OCI-LY3 (cell line): ENCODE data around the gene GNGT1.
A peak's percentile ranks its signal among the peaks of the same experiment; 100 is the strongest.

Experiments
- H2AFZ ChIP-seq: fragments of 200-600, 300-600 bp; shearing (Covaris generic); 2 replicates; pipeline ENCODE4 v1.6.0; 2014; ENCODE audit warnings: antibody characterized with exemption, low read depth, low read length
- H3K27ac ChIP-seq: fragments of 200-600, 300-600 bp; sonication (generic); 2 replicates; pipeline ENCODE4 v1.5.1; 2014; ENCODE audit warnings: mild to moderate bottlenecking, low read length, moderate library complexity, mixed read lengths
- H3K27me3 ChIP-seq: fragments of 200-600, 300-600 bp; sonication (generic); 2 replicates; pipeline ENCODE4 v1.6.1; 2014; ENCODE audit warnings: low read depth, low read length, mixed read lengths
- H3K36me3 ChIP-seq: fragments of 200-600, 300-600 bp; sonication (generic); replicated peaks from 2 replicates; pipeline ENCODE3; 2014; ENCODE audit warnings: low read depth, low read length, mixed read lengths
- H3K4me1 ChIP-seq: fragments of 300-600, 200-600 bp; sonication (generic); 2 replicates; pipeline ENCODE4 v1.6.1; 2014; ENCODE audit warnings: low read length, mixed read lengths
- H3K4me2 ChIP-seq: fragments of 200-600, 300-600 bp; sonication (generic); 2 replicates; pipeline ENCODE4 v1.6.1; 2014; ENCODE audit warnings: low read length, mixed read lengths
- H3K4me3 ChIP-seq: fragments of 300-600, 200-600 bp; sonication (generic); 2 replicates; pipeline ENCODE4 v1.5.1; 2014; ENCODE audit warnings: antibody characterized with exemption, mild to moderate bottlenecking, low read length, moderate library complexity
- H3K79me2 ChIP-seq: fragments of 300-600, 200-600 bp; shearing (Covaris generic); 2 replicates; pipeline ENCODE4 v1.6.1; 2014; ENCODE audit warnings: mild to moderate bottlenecking, low read length, mixed read lengths
- H3K9ac ChIP-seq: fragments of 300-600, 200-600 bp; shearing (Covaris generic); 2 replicates; pipeline ENCODE4 v1.6.0; 2014; ENCODE audit warnings: mild to moderate bottlenecking, low read length, moderate library complexity
- H3K9me3 ChIP-seq: fragments of 200-600, 300-600 bp; shearing (Covaris generic); 2 replicates; pipeline ENCODE4 v1.6.1; 2014; ENCODE audit warnings: low read length, mixed read lengths; ENCODE audit not compliant: insufficient read depth
- H4K20me1 ChIP-seq: fragments of 200-600, 300-600 bp; sonication (generic); 2 replicates; pipeline ENCODE4 v1.6.1; 2016; ENCODE audit warnings: low read length, mixed read lengths; ENCODE audit not compliant: insufficient read depth
- CTCF ChIP-seq: fragments of 200-600, 300-600 bp; sonication (generic); IDR thresholded peaks from 2 replicates; pipeline ENCODE4 v1.5.1; 2014; ENCODE audit warnings: antibody characterized with exemption, low read length, low read depth
- EZH2phosphoT487 ChIP-seq: fragments of 200-600 bp; shearing (Covaris generic); IDR thresholded peaks from 2 replicates; pipeline ENCODE4 v1.6.1; 2018; ENCODE audit warnings: antibody characterized with exemption, mixed run types, low read depth

GNGT1 gene

DNA sequence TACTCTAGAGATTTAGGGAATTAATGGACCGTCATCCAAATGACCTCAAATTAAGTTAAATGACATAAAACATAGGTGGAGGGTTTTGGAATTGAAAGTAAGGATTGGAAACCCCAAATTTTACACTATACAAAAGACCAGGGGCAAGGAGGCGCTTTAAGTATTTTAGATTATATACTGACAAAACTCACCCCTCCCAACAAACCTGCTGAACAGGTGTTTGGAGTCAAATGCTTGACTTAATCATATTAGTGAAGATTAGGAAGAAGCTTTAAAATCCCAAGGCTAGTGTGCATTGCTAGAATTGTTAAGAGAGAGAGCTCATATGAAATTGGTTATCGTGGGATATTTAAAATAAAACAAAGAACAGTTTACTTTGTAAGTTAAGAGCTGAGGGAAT lies at the start of gene GNGT1:
Gene GNGT1 (plus strand): TSS at position 301 of the 400 bp plus-strand sequence. CDS start 180 bp downstream, outside the sequence.
- Histone ChIP-seq H3K79me2 (no peaks in the 10 kb centered on the region), H3K27me3 (peaks cover 5% of the 10 kb centered on the region; the same call in 1 of the 2 replicates), H3K27ac (no peak within 1 kb of the TSS), H3K9ac (no peak within 1 kb of the TSS), H2AFZ (no peak within 1 kb of the TSS), H3K4me3 (no peak within 1 kb of the TSS), H3K36me3 (no peaks in the 10 kb centered on the region), H3K4me1 (no peaks in the 10 kb centered on the region), H4K20me1 (no peaks in the 10 kb centered on the region), H3K4me2 (no peak within 1 kb of the TSS), H3K9me3 (no peaks in the 10 kb centered on the region)
- TF ChIP-seq CTCF, result no peak
- TF ChIP-seq EZH2phosphoT487, result no peak

GRCh38 chr7:93858857-93859256 lies 47.5 kb upstream of the GNGT1 start:
- no peak for TF ChIP-seq CTCF
- TF ChIP-seq EZH2phosphoT487, result no peak
- no peak overlapping the region for H3K9ac ChIP-seq

DNA sequence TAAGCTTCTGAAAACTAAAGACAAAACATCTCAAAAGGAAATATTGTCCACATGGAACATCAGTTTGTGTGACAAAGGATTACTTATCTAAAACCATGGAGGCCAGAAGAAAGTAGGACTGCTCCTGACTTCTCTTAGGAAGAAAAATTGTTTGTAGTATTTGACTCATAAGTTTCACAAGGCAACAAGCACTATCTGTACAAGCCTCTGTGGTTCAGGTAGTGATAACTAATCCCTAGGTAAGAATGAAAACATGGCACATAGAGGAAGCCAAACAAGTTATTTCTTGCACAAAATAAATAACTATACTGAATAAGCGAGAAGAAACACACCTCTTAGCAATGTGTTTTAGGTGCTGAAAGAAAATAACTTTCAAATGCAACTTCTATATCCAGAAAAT lies 46.1 kb upstream of the GNGT1 start:
- H3K27ac ChIP-seq, result no peak overlapping the region
- TF ChIP-seq CTCF, result no peak
- no peak for TF ChIP-seq EZH2phosphoT487

More at GRCh38 chr7:93858857-93859256, 47.5 kb upstream of the GNGT1 start:
- Histone ChIP-seq H3K27me3 (no peaks in the 10 kb centered on the region), H3K27ac (no peak overlapping the region), H3K79me2 (no peaks in the 10 kb centered on the region), H3K4me1 (peaks cover 16% of the 10 kb centered on the region), H4K20me1 (no peaks in the 10 kb centered on the region), H3K4me3 (no peak overlapping the region), H3K9me3 (no peaks in the 10 kb centered on the region), H3K4me2 (no peak overlapping the region), H2AFZ (no peak overlapping the region), H3K36me3 (no peaks in the 10 kb centered on the region)

GRCh38 chr7:93861325-93861949 lies 44.9 kb upstream of the GNGT1 start:
- Histone ChIP-seq H4K20me1 (no peaks in the 10 kb centered on the region), H3K4me1 (peaks cover 7% of the 10 kb centered on the region), H3K79me2 (no peaks in the 10 kb centered on the region), H3K4me2 (no peak overlapping the region), H3K27me3 (no peaks in the 10 kb centered on the region), H2AFZ (no peak overlapping the region), H3K9ac (no peak overlapping the region), H3K27ac (no peak overlapping the region), H3K9me3 (no peaks in the 10 kb centered on the region), H3K4me3 (no peak overlapping the region), H3K36me3 (no peaks in the 10 kb centered on the region)
- TF ChIP-seq CTCF, result peak; percentile 31
- no peak for TF ChIP-seq EZH2phosphoT487

More for the DNA sequence above, 46.1 kb upstream of the GNGT1 start:
- no peak overlapping the region for H3K4me2 ChIP-seq
- no peaks in the 10 kb centered on the region for H3K79me2 ChIP-seq
- H4K20me1 ChIP-seq, result no peaks in the 10 kb centered on the region
- no peak overlapping the region for H2AFZ ChIP-seq
- peaks cover 16% of the 10 kb centered on the region for H3K4me1 ChIP-seq
- no peaks in the 10 kb centered on the region for H3K9me3 ChIP-seq
- H3K9ac ChIP-seq, result no peak overlapping the region
- H3K36me3 ChIP-seq, result no peaks in the 10 kb centered on the region
- H3K27me3 ChIP-seq, result no peaks in the 10 kb centered on the region
- no peak overlapping the region for H3K4me3 ChIP-seq
